Calu3 (cell line): Measurements from ENCODE around the gene KIRREL3. TPM values are rescaled to one million over a fixed set of nuclear protein-coding genes. Genes with fewer than 3 reads are reported as not detected.

Experiments
- BruUV-seq: library from RNA; stranded (reverse); fragments of 400-500 nt; replicated peaks from 2 replicates; lab custom pipeline; 2021; lab: Mats Ljungman, UMichigan
- CTCF ChIA-PET: fragments of 300-600 bp; sonication (Branson Sonifier 250); formaldehyde crosslinking; loops from one replicate; lab custom pipeline; 2022; ENCODE audit warnings: antibody characterized with exemption; lab: Charles Lee
- DNase-seq: peaks from one replicate; pipeline ENCODE4 v3.0.0; 2022
- H3K27ac Mint-ChIP-seq: one replicate; pipeline ENCODE4 v1.8.0; 2022; ENCODE audit warnings: mixed read lengths; ENCODE audit not compliant: unreplicated experiment
- H3K27me3 Mint-ChIP-seq: one replicate; pipeline ENCODE4 v1.8.0; 2022; ENCODE audit warnings: mixed read lengths; ENCODE audit not compliant: unreplicated experiment
- H3K36me3 Mint-ChIP-seq: one replicate; pipeline ENCODE4 v1.8.0; 2022; ENCODE audit warnings: mild to moderate bottlenecking, moderate library complexity, mixed read lengths; ENCODE audit not compliant: insufficient read depth, unreplicated experiment
- H3K4me1 Mint-ChIP-seq: one replicate; pipeline ENCODE4 v1.8.0; 2022; ENCODE audit warnings: mild to moderate bottlenecking, low read depth, mixed read lengths; ENCODE audit not compliant: unreplicated experiment
- H3K4me3 Mint-ChIP-seq: one replicate; pipeline ENCODE4 v1.8.0; 2022; ENCODE audit warnings: mild to moderate bottlenecking, low read depth, moderate library complexity, mixed read lengths; ENCODE audit not compliant: unreplicated experiment
- H3K9me3 Mint-ChIP-seq: one replicate; pipeline ENCODE4 v1.8.0; 2022; ENCODE audit warnings: low read depth, mixed read lengths; ENCODE audit not compliant: unreplicated experiment
- intact Hi-C: fragments of 100-400 bp; cut with micrococcal nuclease; formaldehyde crosslinking; loops from one replicate; pipeline ENCODE4 v1.10.0; 2022; ENCODE audit not compliant: unreplicated experiment
- total RNA-seq: library from RNA; stranded (reverse); gene quantifications from 2 replicates; pipeline ENCODE4 v1.2.3, GENCODE V29; 2022
- TF ChIP-seq, protein P1 (sequence below): fragments of 200-600 bp; IDR thresholded peaks from one replicate; pipeline ENCODE4 v1.8.0; 2022; ENCODE audit warnings: antibody characterized with exemption; ENCODE audit not compliant: unreplicated experiment

KIRREL3 gene
- total RNA-seq, 1 experiment from 2014 or later, result 0.26 TPM

DNA sequence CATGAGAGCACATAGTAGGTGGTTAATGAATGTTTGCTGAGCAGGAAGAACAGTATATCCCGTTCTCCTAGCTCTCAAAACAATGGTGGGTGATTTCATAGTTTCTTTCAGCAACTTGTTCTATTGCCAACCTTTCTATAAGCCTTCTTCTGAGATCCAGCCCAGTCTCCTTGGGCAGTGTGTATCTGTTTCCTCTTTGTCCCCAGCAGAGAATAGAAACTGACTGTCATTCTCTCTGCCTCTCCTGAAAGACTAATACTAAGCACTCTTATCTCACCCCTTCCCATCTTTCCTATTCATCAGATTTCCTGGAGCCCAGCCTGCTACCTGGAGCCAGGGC lies 372.1 kb downstream of the KIRREL3 start:
- no peak for DNase-seq
- intact Hi-C loops, result no loop called here
- CTCF ChIA-PET, result no interaction called here

DNA sequence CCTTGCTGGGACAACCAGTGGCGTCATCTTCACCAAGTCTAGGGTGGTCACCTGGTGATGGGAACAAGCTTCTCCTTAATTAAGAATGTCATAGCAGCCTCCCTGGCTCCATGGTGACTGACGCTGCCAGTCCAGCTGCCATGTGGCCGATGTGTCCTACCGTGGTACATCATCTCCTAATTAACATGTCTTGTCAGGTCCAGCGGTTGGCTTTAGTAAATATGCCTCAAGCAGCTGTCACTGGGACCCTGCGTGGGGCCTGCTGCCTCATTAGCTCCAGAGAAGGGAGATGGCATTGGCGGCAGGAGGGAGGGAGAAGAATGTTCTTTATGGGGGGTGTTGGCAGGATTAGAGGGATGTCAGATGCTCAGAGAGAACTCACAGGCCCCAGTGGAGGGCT lies 373.1 kb downstream of the KIRREL3 start:
- Mint-ChIP-seq H3K4me3 (no peak overlapping the region), H3K9me3 (no peaks in the 10 kb centered on the region), H3K27me3 (peaks cover 93% of the 10 kb centered on the region), H3K4me1 (peaks cover 7% of the 10 kb centered on the region), H3K36me3 (no peaks in the 10 kb centered on the region), H3K27ac (no peak overlapping the region)
- TF ChIP-seq, protein P1, sequence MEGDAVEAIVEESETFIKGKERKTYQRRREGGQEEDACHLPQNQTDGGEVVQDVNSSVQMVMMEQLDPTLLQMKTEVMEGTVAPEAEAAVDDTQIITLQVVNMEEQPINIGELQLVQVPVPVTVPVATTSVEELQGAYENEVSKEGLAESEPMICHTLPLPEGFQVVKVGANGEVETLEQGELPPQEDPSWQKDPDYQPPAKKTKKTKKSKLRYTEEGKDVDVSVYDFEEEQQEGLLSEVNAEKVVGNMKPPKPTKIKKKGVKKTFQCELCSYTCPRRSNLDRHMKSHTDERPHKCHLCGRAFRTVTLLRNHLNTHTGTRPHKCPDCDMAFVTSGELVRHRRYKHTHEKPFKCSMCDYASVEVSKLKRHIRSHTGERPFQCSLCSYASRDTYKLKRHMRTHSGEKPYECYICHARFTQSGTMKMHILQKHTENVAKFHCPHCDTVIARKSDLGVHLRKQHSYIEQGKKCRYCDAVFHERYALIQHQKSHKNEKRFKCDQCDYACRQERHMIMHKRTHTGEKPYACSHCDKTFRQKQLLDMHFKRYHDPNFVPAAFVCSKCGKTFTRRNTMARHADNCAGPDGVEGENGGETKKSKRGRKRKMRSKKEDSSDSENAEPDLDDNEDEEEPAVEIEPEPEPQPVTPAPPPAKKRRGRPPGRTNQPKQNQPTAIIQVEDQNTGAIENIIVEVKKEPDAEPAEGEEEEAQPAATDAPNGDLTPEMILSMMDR, result no peak
- intact Hi-C loops, result no loop called here
- CTCF ChIA-PET, result no interaction called here
- DNase-seq, result no peak
- BruUV-seq, result no TSS peak

More for the DNA sequence above, 372.1 kb downstream of the KIRREL3 start:
- no peak overlapping the region for H3K27ac Mint-ChIP-seq
- TF ChIP-seq, protein P1, result no peak
- H3K9me3 Mint-ChIP-seq, result no peaks in the 10 kb centered on the region
- no TSS peak for BruUV-seq
- H3K27me3 Mint-ChIP-seq, result peaks cover 95% of the 10 kb centered on the region
- no peaks in the 10 kb centered on the region for H3K36me3 Mint-ChIP-seq
- H3K4me3 Mint-ChIP-seq, result no peak overlapping the region
- H3K4me1 Mint-ChIP-seq, result peaks cover 7% of the 10 kb centered on the region

- TF ChIP-seq, protein P1, result no peak
- CTCF ChIA-PET, result no interaction called here
- no peaks in the 10 kb centered on the region for H3K36me3 Mint-ChIP-seq
- no peak overlapping the region for H3K4me3 Mint-ChIP-seq
- no peak overlapping the region for H3K27ac Mint-ChIP-seq
- peaks cover 80% of the 10 kb centered on the region for H3K27me3 Mint-ChIP-seq
- no TSS peak for BruUV-seq
- H3K4me1 Mint-ChIP-seq, result peaks cover 7% of the 10 kb centered on the region
- intact Hi-C loops, result no loop called here
- no peak for DNase-seq
- H3K9me3 Mint-ChIP-seq, result no peaks in the 10 kb centered on the region
These were observed 376.1 kb downstream of the KIRREL3 start for GRCh38 chr11:126624506-126624905.

GRCh38 chr11:126619516-126619915 lies 381.1 kb downstream of the KIRREL3 start:
- H3K27me3 Mint-ChIP-seq, result peaks cover 74% of the 10 kb centered on the region
- TF ChIP-seq, protein P1, result no peak
- CTCF ChIA-PET, result no interaction called here
- no peak for DNase-seq
- H3K36me3 Mint-ChIP-seq, result no peaks in the 10 kb centered on the region
- H3K27ac Mint-ChIP-seq, result no peak overlapping the region
- peaks cover 2% of the 10 kb centered on the region for H3K9me3 Mint-ChIP-seq
- BruUV-seq, result no TSS peak
- intact Hi-C loops, result no loop called here
- H3K4me3 Mint-ChIP-seq, result no peak overlapping the region
- H3K4me1 Mint-ChIP-seq, result no peaks in the 10 kb centered on the region
